Measurements from ENCODE around the gene GATA6. TPM values are rescaled to one million over a fixed set of nuclear protein-coding genes. Genes with fewer than 3 reads are reported as not detected.

The GATA6 gene
- total and polyA plus RNA-seq, 2 of the 8 experiments (the other 6 are each of a cell fraction or from before 2014, with no cell fraction given): 0.09 TPM; not detected in 1

DNA sequence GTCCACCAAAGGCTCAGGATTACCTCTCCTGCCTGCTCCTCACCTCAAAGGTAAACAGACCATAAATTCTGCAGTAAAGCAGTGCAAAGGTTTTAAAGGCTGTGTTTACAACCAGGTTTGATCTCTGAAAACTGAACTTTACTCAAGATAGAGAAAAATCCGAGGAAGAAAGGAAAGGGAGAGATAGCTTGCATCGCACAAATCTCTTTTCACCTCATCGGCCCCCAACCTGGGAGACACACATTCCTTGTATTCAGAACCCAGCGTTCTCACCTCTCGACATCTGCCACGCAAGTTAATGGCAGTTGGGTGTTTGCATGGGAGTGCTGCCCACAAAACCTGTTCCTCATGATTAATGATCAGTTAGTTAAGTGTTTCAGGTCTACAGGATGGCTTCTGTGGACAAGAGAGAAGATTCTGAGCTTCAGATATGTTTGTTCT lies 72.6 kb downstream of the GATA6 start (continued):
- TF ChIP-seq, protein P1, sequence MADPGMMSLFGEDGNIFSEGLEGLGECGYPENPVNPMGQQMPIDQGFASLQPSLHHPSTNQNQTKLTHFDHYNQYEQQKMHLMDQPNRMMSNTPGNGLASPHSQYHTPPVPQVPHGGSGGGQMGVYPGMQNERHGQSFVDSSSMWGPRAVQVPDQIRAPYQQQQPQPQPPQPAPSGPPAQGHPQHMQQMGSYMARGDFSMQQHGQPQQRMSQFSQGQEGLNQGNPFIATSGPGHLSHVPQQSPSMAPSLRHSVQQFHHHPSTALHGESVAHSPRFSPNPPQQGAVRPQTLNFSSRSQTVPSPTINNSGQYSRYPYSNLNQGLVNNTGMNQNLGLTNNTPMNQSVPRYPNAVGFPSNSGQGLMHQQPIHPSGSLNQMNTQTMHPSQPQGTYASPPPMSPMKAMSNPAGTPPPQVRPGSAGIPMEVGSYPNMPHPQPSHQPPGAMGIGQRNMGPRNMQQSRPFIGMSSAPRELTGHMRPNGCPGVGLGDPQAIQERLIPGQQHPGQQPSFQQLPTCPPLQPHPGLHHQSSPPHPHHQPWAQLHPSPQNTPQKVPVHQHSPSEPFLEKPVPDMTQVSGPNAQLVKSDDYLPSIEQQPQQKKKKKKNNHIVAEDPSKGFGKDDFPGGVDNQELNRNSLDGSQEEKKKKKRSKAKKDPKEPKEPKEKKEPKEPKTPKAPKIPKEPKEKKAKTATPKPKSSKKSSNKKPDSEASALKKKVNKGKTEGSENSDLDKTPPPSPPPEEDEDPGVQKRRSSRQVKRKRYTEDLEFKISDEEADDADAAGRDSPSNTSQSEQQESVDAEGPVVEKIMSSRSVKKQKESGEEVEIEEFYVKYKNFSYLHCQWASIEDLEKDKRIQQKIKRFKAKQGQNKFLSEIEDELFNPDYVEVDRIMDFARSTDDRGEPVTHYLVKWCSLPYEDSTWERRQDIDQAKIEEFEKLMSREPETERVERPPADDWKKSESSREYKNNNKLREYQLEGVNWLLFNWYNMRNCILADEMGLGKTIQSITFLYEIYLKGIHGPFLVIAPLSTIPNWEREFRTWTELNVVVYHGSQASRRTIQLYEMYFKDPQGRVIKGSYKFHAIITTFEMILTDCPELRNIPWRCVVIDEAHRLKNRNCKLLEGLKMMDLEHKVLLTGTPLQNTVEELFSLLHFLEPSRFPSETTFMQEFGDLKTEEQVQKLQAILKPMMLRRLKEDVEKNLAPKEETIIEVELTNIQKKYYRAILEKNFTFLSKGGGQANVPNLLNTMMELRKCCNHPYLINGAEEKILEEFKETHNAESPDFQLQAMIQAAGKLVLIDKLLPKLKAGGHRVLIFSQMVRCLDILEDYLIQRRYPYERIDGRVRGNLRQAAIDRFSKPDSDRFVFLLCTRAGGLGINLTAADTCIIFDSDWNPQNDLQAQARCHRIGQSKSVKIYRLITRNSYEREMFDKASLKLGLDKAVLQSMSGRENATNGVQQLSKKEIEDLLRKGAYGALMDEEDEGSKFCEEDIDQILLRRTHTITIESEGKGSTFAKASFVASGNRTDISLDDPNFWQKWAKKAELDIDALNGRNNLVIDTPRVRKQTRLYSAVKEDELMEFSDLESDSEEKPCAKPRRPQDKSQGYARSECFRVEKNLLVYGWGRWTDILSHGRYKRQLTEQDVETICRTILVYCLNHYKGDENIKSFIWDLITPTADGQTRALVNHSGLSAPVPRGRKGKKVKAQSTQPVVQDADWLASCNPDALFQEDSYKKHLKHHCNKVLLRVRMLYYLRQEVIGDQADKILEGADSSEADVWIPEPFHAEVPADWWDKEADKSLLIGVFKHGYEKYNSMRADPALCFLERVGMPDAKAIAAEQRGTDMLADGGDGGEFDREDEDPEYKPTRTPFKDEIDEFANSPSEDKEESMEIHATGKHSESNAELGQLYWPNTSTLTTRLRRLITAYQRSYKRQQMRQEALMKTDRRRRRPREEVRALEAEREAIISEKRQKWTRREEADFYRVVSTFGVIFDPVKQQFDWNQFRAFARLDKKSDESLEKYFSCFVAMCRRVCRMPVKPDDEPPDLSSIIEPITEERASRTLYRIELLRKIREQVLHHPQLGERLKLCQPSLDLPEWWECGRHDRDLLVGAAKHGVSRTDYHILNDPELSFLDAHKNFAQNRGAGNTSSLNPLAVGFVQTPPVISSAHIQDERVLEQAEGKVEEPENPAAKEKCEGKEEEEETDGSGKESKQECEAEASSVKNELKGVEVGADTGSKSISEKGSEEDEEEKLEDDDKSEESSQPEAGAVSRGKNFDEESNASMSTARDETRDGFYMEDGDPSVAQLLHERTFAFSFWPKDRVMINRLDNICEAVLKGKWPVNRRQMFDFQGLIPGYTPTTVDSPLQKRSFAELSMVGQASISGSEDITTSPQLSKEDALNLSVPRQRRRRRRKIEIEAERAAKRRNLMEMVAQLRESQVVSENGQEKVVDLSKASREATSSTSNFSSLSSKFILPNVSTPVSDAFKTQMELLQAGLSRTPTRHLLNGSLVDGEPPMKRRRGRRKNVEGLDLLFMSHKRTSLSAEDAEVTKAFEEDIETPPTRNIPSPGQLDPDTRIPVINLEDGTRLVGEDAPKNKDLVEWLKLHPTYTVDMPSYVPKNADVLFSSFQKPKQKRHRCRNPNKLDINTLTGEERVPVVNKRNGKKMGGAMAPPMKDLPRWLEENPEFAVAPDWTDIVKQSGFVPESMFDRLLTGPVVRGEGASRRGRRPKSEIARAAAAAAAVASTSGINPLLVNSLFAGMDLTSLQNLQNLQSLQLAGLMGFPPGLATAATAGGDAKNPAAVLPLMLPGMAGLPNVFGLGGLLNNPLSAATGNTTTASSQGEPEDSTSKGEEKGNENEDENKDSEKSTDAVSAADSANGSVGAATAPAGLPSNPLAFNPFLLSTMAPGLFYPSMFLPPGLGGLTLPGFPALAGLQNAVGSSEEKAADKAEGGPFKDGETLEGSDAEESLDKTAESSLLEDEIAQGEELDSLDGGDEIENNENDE (IDR thresholded peaks at IDR 0.05; ENCODE audit: insufficient replicate concordance, low read length): no peak
- TF ChIP-seq SUZ12 (IDR thresholded peaks at IDR 0.05; ENCODE audit: low read length) (no peak), BACH1 (IDR thresholded peaks at IDR 0.05; ENCODE audit: low read length) (no peak), RFX5 (IDR thresholded peaks at IDR 0.05; ENCODE audit: borderline replicate concordance, low read depth, low read length) (no peak), GABPA (IDR thresholded peaks at IDR 0.05; ENCODE audit: borderline replicate concordance, insufficient read depth, low read length) (no peak)
- TF ChIP-seq, protein P2, sequence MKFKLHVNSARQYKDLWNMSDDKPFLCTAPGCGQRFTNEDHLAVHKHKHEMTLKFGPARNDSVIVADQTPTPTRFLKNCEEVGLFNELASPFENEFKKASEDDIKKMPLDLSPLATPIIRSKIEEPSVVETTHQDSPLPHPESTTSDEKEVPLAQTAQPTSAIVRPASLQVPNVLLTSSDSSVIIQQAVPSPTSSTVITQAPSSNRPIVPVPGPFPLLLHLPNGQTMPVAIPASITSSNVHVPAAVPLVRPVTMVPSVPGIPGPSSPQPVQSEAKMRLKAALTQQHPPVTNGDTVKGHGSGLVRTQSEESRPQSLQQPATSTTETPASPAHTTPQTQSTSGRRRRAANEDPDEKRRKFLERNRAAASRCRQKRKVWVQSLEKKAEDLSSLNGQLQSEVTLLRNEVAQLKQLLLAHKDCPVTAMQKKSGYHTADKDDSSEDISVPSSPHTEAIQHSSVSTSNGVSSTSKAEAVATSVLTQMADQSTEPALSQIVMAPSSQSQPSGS (IDR thresholded peaks at IDR 0.05; ENCODE audit: low read length): no peak
